ENCODE results near the gene KRTAP10-7.

Gene KRTAP10-7

GRCh38 chr21:44618504-44618903, 18.1 kb downstream of the KRTAP10-7 start:
- no peak overlapping the region for H3K9ac ChIP-seq (ENCODE audit: low read length)
- no peaks in the 10 kb centered on the region for H3K9me3 ChIP-seq (replicated peaks; ENCODE audit: insufficient read depth, low read length)
- H4K20me1 ChIP-seq (ENCODE audit: insufficient read depth, low read length) = no peaks in the 10 kb centered on the region
- H3K27me3 ChIP-seq (replicated peaks; ENCODE audit: insufficient read depth, low read length) = peaks cover 84% of the 10 kb centered on the region
- H3K36me3 ChIP-seq (replicated peaks; ENCODE audit: insufficient read depth, low read length) = no peaks in the 10 kb centered on the region
- TF ChIP-seq EZH2phosphoT487 (IDR thresholded peaks at IDR 0.05; ENCODE audit: low read length) (no peak), CTCF (IDR thresholded peaks at IDR 0.05; ENCODE audit: low read length) (peak; percentile 22), EZH2 (optimal IDR thresholded peaks at IDR 0.05; ENCODE audit: low read depth, low read length) (no peak)
- H3K4me2 ChIP-seq (ENCODE audit: low read depth, low read length) = no peak overlapping the region
- no peak for DNase-seq
- H3K27ac ChIP-seq (ENCODE audit: low read length) = no peak overlapping the region
- no peak overlapping the region for H3K4me3 ChIP-seq (ENCODE audit: low read length)
- H3F3A ChIP-seq (ENCODE audit: insufficient read depth, low read length) = no peaks in the 10 kb centered on the region
- H3K4me1 ChIP-seq (ENCODE audit: low read length) = no peaks in the 10 kb centered on the region
- H2AFZ ChIP-seq (ENCODE audit: low read length) = no peak overlapping the region
- H3K79me2 ChIP-seq (ENCODE audit: low read length) = no peaks in the 10 kb centered on the region
- H3K9me2 ChIP-seq (replicated peaks; ENCODE audit: insufficient read depth, low read length) = no peaks in the 10 kb centered on the region

- H3K79me2 ChIP-seq (ENCODE audit: low read length) = no peaks in the 10 kb centered on the region
- H3K27me3 ChIP-seq (replicated peaks; ENCODE audit: insufficient read depth, low read length) = peaks cover 81% of the 10 kb centered on the region
- no peaks in the 10 kb centered on the region for H4K20me1 ChIP-seq (ENCODE audit: insufficient read depth, low read length)
- peak overlapping the region; percentile 11; the same call in 1 of the 2 replicates for H3K4me2 ChIP-seq (ENCODE audit: low read depth, low read length)
- no peak overlapping the region for H3K9ac ChIP-seq (ENCODE audit: low read length)
- H3K9me2 ChIP-seq (replicated peaks; ENCODE audit: insufficient read depth, low read length) = no peaks in the 10 kb centered on the region
- H3K9me3 ChIP-seq (replicated peaks; ENCODE audit: insufficient read depth, low read length) = no peaks in the 10 kb centered on the region
- no peak overlapping the region for H2AFZ ChIP-seq (ENCODE audit: low read length)
- no peaks in the 10 kb centered on the region for H3K36me3 ChIP-seq (replicated peaks; ENCODE audit: insufficient read depth, low read length)
- no peaks in the 10 kb centered on the region for H3K4me1 ChIP-seq (ENCODE audit: low read length)
- no peaks in the 10 kb centered on the region for H3F3A ChIP-seq (ENCODE audit: insufficient read depth, low read length)
- H3K4me3 ChIP-seq (ENCODE audit: low read length) = no peak overlapping the region
- TF ChIP-seq CTCF (IDR thresholded peaks at IDR 0.05; ENCODE audit: low read length) (no peak), EZH2phosphoT487 (IDR thresholded peaks at IDR 0.05; ENCODE audit: low read length) (no peak), EZH2 (optimal IDR thresholded peaks at IDR 0.05; ENCODE audit: low read depth, low read length) (no peak)
- H3K27ac ChIP-seq (ENCODE audit: low read length) = no peak overlapping the region
- DNase-seq = no peak
Observed at GRCh38 chr21:44618909-44619308, 18.5 kb downstream of the KRTAP10-7 start.

GRCh38 chr21:44619886-44620285, 19.5 kb downstream of the KRTAP10-7 start:
- H3F3A ChIP-seq (ENCODE audit: insufficient read depth, low read length) = no peaks in the 10 kb centered on the region
- no peaks in the 10 kb centered on the region for H3K9me2 ChIP-seq (replicated peaks; ENCODE audit: insufficient read depth, low read length)
- no peak overlapping the region for H3K9ac ChIP-seq (ENCODE audit: low read length)
- H3K4me1 ChIP-seq (ENCODE audit: low read length) = no peaks in the 10 kb centered on the region
- H3K9me3 ChIP-seq (replicated peaks; ENCODE audit: insufficient read depth, low read length) = no peaks in the 10 kb centered on the region
- no peak overlapping the region for H2AFZ ChIP-seq (ENCODE audit: low read length)
- no peak overlapping the region for H3K4me3 ChIP-seq (ENCODE audit: low read length)
- no peaks in the 10 kb centered on the region for H3K79me2 ChIP-seq (ENCODE audit: low read length)
- peaks cover 81% of the 10 kb centered on the region for H3K27me3 ChIP-seq (replicated peaks; ENCODE audit: insufficient read depth, low read length)
- no peak overlapping the region for H3K4me2 ChIP-seq (ENCODE audit: low read depth, low read length)
- TF ChIP-seq CTCF (IDR thresholded peaks at IDR 0.05; ENCODE audit: low read length) = no peak
- no peaks in the 10 kb centered on the region for H3K36me3 ChIP-seq (replicated peaks; ENCODE audit: insufficient read depth, low read length)
- DNase-seq = no peak
- no peak overlapping the region for H3K27ac ChIP-seq (ENCODE audit: low read length)
- no peaks in the 10 kb centered on the region for H4K20me1 ChIP-seq (ENCODE audit: insufficient read depth, low read length)
